COLO829 (cell line): Measurements from ENCODE around the gene ARHGEF40.

ENCODE experiments used
- DNase-seq: peaks from one replicate; pipeline ENCODE4 v3.0.0; 2012; ENCODE audit warnings: low spot score

Gene ARHGEF40

GRCh38 chr14:21121122-21121521, 51.0 kb downstream of the ARHGEF40 start:
- no peak for DNase-seq

GRCh38 chr14:21123429-21123828, 53.3 kb downstream of the ARHGEF40 start:
- no peak for DNase-seq

- peak; percentile 87 for DNase-seq
These were observed 63.8 kb downstream of the ARHGEF40 start for GRCh38 chr14:21133901-21134300.

GRCh38 chr14:21136024-21136423, 65.9 kb downstream of the ARHGEF40 start:
- peak; percentile 53 for DNase-seq
